HEK293T (cell line): ENCODE measurements around the gene DPP7.
"Not testable (repeated sequence)": the region's sequence is repeated elsewhere in the genome, so short reads cannot be mapped to it uniquely, and the experiment has no call there.

Experiments used
- ARNT ChIP-seq: fragments of 450-650 bp; IDR thresholded peaks from 2 replicates; pipeline ENCODE4 v1.6.1; 2017; ENCODE audit warnings: mild to moderate bottlenecking
- BHLHE40 ChIP-seq: fragments of 450-650 bp; IDR thresholded peaks from 2 replicates; pipeline ENCODE4 v1.6.1; 2016; ENCODE audit warnings: mild to moderate bottlenecking, moderate library complexity, borderline replicate concordance
- FOXK2 ChIP-seq: fragments of 450-650 bp; IDR thresholded peaks from 2 replicates; pipeline ENCODE4 v1.6.1; 2016; ENCODE audit warnings: mild to moderate bottlenecking
- HDGF ChIP-seq: fragments of 450-650 bp; IDR thresholded peaks from 2 replicates; pipeline ENCODE4 v1.6.1; 2017; ENCODE audit warnings: antibody characterized with exemption, borderline replicate concordance
- SP1 ChIP-seq: fragments of 450-650 bp; IDR thresholded peaks from 2 replicates; pipeline ENCODE4 v1.6.1; 2017

GRCh38 chr9:137123952-137124462, 9.5 kb upstream of the DPP7 start:
- not testable (repeated sequence) for TF ChIP-seq SP1, FOXK2, ARNT, HDGF, BHLHE40
